Mesenteric fat pad (tissue), 1 donor: ENCODE data around the gene FARS2. TPM values are rescaled to one million over a fixed set of nuclear protein-coding genes. Genes with fewer than 3 reads are reported as not detected.
"Not testable (repeated sequence)": the region's sequence is repeated elsewhere in the genome, so short reads cannot be mapped to it uniquely, and the experiment has no call there.

Experiments used
- DNase-seq: peaks from one replicate; pipeline ENCODE4 v3.0.0-alpha.2; 2020; ENCODE audit warnings: low spot score
- total RNA-seq: library from RNA; stranded (reverse); fragmentation: NEBNext Ultra II Directional; extraction: Animal tissue kit (Norgen Biotek cat#: 25700); gene quantifications from one replicate; pipeline ENCODE4 v1.2.1, GENCODE V29; 2021
- donor health status: DM: yes; HTN: yes; CAD: no.

FARS2 gene
- total RNA-seq, 1 donor from 2014 or later = 13.3 TPM

- no peak for DNase-seq
These were observed 511.3 kb downstream of the FARS2 start for GRCh38 chr6:5772408-5773120.

- no peak for DNase-seq
These were observed 514.8 kb downstream of the FARS2 start for GRCh38 chr6:5776104-5776503.

GRCh38 chr6:5776706-5777390 is 515.5 kb downstream of the FARS2 start:
- no peak for DNase-seq

GRCh38 chr6:5778317-5778857 is 517.1 kb downstream of the FARS2 start:
- DNase-seq = no peak

- DNase-seq = no peak
These were observed 517.6 kb downstream of the FARS2 start for GRCh38 chr6:5778906-5779305.

- DNase-seq = no peak
These were observed 519.7 kb downstream of the FARS2 start for GRCh38 chr6:5781019-5781418.

GRCh38 chr6:5781966-5782556 is 520.7 kb downstream of the FARS2 start:
- DNase-seq = no peak

GRCh38 chr6:5782783-5783547 is 521.7 kb downstream of the FARS2 start:
- no peak for DNase-seq

GRCh38 chr6:5783584-5784089 is 522.3 kb downstream of the FARS2 start:
- no peak for DNase-seq

GRCh38 chr6:5785249-5785648 is 523.9 kb downstream of the FARS2 start:
- peak; percentile 30 for DNase-seq

GRCh38 chr6:5786321-5786968 is 525.1 kb downstream of the FARS2 start:
- DNase-seq = peak; percentile 62

GRCh38 chr6:5786969-5787720 is 525.8 kb downstream of the FARS2 start:
- peak; percentile 72 for DNase-seq

- not testable (repeated sequence) for DNase-seq
These were observed 528.1 kb downstream of the FARS2 start for GRCh38 chr6:5789426-5789825.

- not testable (repeated sequence) for DNase-seq
These were observed 535.2 kb downstream of the FARS2 start for GRCh38 chr6:5796555-5796954.

- DNase-seq = not testable (repeated sequence)
These were observed 545.1 kb downstream of the FARS2 start for GRCh38 chr6:5806406-5806805.

GRCh38 chr6:5809450-5809849 is 548.1 kb downstream of the FARS2 start:
- DNase-seq = no peak

GRCh38 chr6:5811997-5812396 is 550.7 kb downstream of the FARS2 start:
- no peak for DNase-seq

- no peak for DNase-seq
These were observed 552.3 kb downstream of the FARS2 start for GRCh38 chr6:5813625-5814027.

GRCh38 chr6:5814116-5814515 is 552.8 kb downstream of the FARS2 start:
- DNase-seq = no peak

- no peak for DNase-seq
These were observed 553.6 kb downstream of the FARS2 start for GRCh38 chr6:5814901-5815300.
